HG02623 (cell line): Measurements from ENCODE around the gene KRT33A.
"Not testable (repeated sequence)": the region's sequence is repeated elsewhere in the genome, so short reads cannot be mapped to it uniquely, and the experiment has no call there.

Experiments
- ATAC-seq: cut with Tn5 transposase; IDR thresholded peaks from one replicate; pipeline ENCODE4 v1.9.1; 2021; ENCODE audit warnings: moderate library complexity; ENCODE audit not compliant: unreplicated experiment

Gene KRT33A

GRCh38 chr17:41350381-41350878 lies at the start of gene KRT33A:
Gene KRT33A, minus strand, starts transcription at chr17:41350828. Its CDS starts 61 bp downstream, at chr17:41350767.
- not testable (repeated sequence) for ATAC-seq

GRCh38 chr17:41396996-41397660 lies 46.5 kb upstream of the KRT33A start, which contains the start of gene KRT31:
Gene KRT31, minus strand, starts transcription at chr17:41397608. Its CDS starts 69 bp downstream, at chr17:41397539.
- ATAC-seq, result no peak

- ATAC-seq, result no peak
Measured at GRCh38 chr17:41396340-41396739, 45.7 kb upstream of the KRT33A start.

- ATAC-seq, result no peak
Measured at GRCh38 chr17:41395611-41396010, 45.0 kb upstream of the KRT33A start.

- ATAC-seq, result not testable (repeated sequence)
Measured at GRCh38 chr17:41395044-41395443, 44.4 kb upstream of the KRT33A start.

- no peak for ATAC-seq
Measured at GRCh38 chr17:41394254-41394996, 43.8 kb upstream of the KRT33A start.

- no peak for ATAC-seq
Measured at GRCh38 chr17:41393826-41394225, 43.2 kb upstream of the KRT33A start.

GRCh38 chr17:41393294-41393693 lies 42.7 kb upstream of the KRT33A start:
- no peak for ATAC-seq

GRCh38 chr17:41392278-41392677 lies 41.6 kb upstream of the KRT33A start:
- no peak for ATAC-seq

- ATAC-seq, result no peak
Measured at GRCh38 chr17:41391535-41391934, 40.9 kb upstream of the KRT33A start.

- no peak for ATAC-seq
Measured at GRCh38 chr17:41390411-41390938, 39.8 kb upstream of the KRT33A start.

- no peak for ATAC-seq
Measured at GRCh38 chr17:41387670-41388069, 37.0 kb upstream of the KRT33A start.

GRCh38 chr17:41386227-41386626 lies 35.6 kb upstream of the KRT33A start:
- no peak for ATAC-seq

GRCh38 chr17:41383690-41384089 lies 33.1 kb upstream of the KRT33A start:
- ATAC-seq, result no peak

- no peak for ATAC-seq
Measured at GRCh38 chr17:41382394-41382793, 31.8 kb upstream of the KRT33A start.

- not testable (repeated sequence) for ATAC-seq
Measured at GRCh38 chr17:41381943-41382342, 31.3 kb upstream of the KRT33A start, which contains the start of gene KRT34. Gene KRT34, minus strand, starts transcription at chr17:41382306. Its CDS starts 60 bp downstream, at chr17:41382246.

GRCh38 chr17:41380091-41380490 lies 29.5 kb upstream of the KRT33A start:
- not testable (repeated sequence) for ATAC-seq

- ATAC-seq, result no peak
Measured at GRCh38 chr17:41377546-41377945, 26.9 kb upstream of the KRT33A start.

- ATAC-seq, result no peak
Measured at GRCh38 chr17:41369713-41370112, 19.1 kb upstream of the KRT33A start, which contains the start of gene KRT33B. Gene KRT33B, minus strand, starts transcription at chr17:41369813. Its CDS starts 63 bp downstream, at chr17:41369750.

GRCh38 chr17:41369023-41369422 lies 18.4 kb upstream of the KRT33A start:
- ATAC-seq, result no peak

- no peak for ATAC-seq
Measured at GRCh38 chr17:41367426-41368075, 16.9 kb upstream of the KRT33A start.
